DMS114 treated with DMSO at 0.1 percent for 48 hours (cell line): ENCODE data around the gene DUSP8.
"Not testable (repeated sequence)": the region's sequence is repeated elsewhere in the genome, so short reads cannot be mapped to it uniquely, and the experiment has no call there.

Experiments
- DNase-seq: peaks from one replicate; lab custom pipeline; 2025; ENCODE audit not compliant: unreplicated experiment; lab: John Stamatoyannopoulos, UW

DUSP8 gene

DNA sequence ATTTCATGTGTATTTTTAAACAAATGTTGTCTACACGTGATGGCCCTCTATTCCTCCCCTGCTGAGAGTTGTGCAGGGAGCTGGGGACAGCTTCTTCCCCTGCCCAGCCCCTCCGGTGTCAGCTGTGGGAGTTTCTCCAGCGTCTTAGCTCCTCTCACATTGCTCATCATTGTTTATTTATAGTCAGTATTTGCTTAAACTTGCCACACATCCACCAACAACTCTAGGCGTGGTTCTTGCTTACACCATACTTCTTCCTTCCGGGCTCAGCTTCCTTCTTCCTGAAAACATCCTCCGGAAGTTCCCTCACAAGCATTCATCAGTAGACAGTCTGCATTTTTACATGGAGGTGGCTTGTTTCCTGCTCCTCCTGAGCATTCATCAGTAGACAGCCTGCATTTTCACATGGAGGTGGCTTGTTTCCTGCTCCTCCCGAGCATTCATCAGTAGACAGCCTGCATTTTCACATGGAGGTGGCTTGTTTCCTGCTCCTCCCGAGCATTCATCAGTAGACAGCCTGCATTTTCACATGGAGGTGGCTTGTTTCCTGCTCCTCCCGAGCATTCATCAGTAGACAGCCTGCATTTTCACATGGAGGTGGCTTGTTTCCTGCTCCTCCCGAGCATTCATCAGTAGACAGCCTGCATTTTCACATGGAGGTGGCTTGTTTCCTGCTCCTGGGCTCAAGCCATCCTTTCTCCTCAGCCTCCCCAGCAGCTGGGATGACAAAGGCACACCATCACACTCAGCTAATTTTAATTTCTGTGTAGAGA, 17.3 kb upstream of the DUSP8 start:
- DNase-seq, result not testable (repeated sequence)

DNA sequence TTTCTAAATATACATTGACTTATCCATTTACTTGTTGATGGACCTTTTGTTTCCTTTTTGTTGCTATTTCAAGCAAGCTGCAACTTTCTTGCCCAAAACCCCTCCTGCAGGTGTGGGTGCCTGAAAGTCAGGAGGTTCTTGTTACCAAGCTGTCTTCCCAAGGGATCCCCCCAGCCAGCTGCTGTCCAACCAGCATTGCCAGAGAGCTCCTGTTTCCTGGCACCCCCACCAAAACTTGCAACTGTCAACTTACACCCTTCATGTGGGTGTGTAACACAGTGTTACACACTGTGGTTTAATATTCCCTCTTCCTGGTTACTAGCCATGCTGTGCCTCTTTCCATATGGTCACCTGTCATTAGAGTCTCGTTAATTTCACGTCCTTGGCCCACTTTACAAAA, 14.6 kb upstream of the DUSP8 start:
- no peak for DNase-seq

DNA sequence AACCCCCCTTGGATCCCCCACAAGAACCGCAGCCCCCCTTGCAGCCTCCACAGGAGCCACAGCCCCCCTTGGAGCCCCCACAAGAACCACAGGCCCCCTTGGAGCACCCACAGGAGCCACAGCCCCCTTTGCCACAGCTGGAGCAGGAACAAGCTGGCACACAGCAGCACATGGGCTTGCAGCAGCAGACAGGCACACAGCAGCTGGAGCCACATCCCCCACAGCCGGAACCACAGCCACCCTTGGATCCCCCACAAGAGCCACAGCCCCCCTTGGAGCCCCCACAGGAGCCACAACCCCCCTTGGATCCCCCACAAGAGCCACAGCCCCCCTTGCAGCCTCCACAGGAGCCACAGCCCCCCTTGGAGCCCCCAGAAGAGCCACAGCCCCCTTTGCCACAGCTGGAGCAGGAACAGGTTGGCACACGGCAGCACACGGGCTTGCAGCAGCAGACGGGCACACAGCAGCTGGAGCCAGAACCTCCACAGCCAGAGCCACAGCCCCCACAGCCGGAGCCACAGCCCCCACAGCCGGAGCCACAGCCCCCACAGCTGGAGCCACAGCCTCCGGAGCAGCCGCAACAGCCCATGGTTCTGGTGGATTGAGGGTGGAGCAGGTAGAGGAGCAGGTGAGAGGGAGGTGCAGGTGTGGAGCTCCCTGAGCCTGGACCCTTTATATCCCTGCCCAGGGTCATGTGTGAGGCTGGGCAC, 12.7 kb upstream of the DUSP8 start, which contains the start of gene KRTAP5-1:
Gene KRTAP5-1, minus strand, starts transcription at position 623 of the 710 bp plus-strand sequence. Its CDS starts 34 bp downstream, at position 589.
- not testable (repeated sequence) for DNase-seq

DNA sequence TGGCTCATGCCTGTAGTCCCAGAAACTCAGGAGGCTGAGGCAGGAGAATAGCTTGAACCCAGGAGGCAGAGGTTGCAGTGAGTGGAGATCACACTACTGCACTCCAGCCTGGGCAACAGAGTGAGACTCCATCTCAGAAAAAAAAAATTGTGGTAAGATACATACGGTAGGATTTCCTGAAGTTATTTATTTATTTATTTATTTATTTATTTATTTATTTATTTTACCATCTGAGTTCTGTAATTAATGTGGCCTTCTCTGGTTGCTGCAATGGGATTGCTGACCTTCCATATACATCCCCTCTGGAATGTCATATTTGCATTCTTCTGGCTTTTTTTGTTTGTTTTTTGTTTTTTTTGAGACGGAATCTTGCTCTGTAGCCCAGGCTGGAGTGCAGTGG, 10.8 kb upstream of the DUSP8 start:
- DNase-seq, result not testable (repeated sequence)

DNA sequence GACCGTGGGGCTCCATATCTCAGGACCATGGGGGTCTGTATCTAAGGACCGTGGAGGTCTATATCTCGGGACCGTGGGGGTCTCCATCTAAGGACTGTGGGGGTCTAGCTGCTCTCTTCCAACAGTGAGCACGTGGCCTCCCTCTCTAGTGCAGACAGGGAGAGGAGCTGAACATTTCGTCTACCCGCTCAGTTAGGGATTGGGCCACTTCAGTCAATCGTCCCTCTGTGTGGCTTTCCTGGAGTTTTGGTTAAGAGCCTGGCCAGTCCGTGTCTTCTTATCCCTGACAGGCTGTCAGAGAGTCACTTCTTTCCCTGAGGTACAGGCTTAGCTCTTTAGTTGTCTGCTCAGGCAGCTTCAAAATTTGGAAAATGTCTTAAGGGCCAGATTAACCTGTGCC, 9.9 kb upstream of the DUSP8 start:
- DNase-seq, result no peak

DNA sequence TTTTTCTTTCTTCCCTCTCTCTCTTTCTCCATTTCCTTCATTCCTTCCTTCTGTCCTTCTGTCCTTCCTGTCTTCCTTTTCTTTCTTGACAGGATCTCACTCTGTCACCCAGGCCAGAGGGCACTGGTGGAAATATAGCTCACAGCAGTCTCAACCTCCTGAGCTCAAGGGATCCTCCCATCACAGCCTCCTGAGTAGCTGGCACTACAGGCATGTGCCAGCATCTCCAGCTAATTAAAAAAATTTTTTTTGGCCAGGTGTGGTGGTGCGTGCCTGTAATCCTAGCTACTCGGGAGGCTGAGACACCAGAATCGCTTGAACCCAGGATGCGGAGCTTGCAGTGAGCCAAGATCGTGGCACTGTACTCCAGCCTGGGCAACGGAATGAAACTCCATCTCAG, 4.8 kb upstream of the DUSP8 start:
- DNase-seq, result no peak

DNA sequence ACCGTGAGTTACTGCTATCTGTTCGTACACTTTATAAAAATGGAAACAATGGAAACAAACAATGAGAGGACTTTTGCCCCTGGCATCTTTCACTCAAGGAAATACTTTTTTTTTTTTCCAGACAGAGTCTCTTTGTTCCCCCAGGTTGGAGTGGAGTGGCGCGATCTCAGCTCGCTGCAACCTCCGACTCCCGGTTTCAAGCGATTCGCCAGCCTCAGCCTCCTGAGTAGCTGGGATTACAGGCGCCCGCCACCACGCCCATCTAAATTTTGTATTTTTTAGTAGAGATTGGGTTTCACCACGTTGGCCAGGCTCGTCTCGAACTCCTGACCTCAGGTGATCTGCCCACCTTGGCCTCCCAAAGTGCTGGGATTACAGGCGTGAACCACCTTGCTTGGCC, 3.7 kb upstream of the DUSP8 start:
- DNase-seq, result not testable (repeated sequence)

DNA sequence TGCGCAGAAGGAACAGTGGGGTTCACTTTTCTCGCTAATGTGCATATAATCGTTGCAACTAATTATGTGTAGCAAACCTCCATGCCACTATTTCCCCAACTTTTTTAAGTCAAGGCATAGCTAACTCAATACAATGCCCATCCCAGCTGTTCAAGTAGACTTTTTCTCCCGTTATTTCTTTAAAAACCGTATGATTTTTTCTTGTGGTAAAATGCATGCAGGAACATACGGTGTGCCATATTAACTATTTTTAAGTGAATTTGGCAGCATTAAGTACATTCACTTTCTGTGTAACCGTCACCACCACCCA, 2.8 kb upstream of the DUSP8 start:
- DNase-seq, result no peak

DNA sequence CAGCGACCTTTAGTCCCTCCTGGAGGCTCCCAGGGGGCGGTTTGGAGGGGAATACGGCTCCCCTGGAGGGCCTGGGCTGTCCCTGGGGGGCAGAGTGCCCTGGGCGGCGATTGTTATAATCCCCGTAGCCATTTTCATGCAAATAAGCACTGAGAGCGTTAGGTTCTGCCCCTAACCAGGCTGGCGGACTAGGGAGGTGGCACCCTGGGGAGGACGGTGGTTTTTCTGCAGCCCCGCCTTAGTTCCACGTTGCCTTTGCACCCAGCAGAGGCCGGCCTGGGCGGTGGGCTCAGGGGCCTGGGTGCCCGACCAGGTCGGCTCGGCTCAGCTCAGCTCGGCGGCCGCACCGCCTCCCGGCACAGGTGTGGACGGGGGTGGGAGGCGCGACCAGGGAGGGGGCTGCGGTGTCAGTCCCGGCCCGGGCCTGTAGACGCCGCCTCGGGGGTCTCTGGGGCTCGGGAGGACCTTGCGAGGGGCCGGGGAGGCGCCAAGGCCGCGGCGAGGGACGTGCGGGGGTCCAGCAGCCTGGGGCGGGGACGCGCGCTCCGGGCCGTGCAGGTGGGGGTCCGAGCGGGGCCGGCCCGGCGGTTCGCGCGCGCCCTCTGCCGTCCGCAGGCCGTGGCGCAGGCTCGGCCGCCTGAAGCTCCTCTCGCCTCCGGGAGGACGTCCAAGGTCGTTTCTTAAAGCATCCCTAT, 2.3 kb upstream of the DUSP8 start:
- no peak for DNase-seq

DNA sequence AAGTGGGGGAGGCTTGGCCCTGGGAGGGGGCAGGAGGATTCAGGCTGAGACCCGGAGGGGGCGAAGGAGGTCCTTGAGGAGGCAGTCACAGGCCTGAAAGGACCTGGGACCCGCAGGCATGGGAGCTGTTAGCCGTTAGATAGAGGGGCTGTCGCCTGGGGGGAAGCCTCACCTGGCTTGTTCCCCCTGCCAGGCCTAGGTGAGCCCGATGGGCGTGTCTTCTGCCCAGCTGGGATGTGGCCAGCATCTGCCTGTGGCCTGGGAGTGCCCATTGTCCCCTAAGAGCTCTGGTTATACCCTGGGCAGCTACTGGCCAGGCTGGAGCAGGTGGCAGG, 1.8 kb upstream of the DUSP8 start:
- DNase-seq, result no peak

DNA sequence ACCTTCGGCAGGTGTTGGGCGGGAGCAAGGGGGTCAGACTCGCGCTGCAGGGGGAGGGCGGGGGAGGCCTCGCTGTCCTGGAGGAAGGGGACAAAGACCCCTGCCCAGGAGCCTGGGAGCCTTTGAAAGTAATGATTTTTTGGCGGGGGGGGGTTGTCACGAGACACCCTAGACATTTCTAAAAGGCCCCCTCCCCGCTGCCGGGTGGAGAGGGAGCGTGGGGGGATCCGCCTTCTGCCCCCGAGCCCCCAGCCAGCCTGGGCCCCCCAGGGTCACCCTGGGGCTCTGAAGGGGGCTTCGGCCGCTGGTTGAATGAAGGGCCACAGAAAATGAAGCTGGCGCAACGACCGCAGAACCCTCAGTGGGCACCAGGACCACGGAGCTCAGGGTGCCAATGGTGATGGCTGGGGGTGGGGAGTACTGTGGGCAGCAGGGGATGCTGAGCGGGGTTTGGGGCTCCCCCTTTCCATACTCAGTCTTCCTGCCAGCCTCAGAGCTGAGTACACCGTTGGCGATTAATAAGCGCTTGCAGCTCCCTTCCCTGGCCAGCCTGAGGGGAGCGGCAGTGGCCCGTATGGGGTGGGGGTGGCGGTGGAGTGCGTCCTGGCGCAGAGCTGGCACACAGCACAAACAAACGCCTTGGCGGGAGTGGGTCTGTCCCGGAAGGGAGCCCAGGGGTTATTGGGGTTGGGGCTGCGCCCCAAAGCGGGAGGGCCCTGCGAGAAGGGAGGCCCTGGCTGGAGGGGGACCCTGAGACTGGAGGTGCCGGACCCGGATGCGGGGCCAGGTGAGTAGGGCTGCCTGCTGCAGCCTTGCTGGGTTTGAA, 1.2 kb upstream of the DUSP8 start:
- DNase-seq, result no peak

DNA sequence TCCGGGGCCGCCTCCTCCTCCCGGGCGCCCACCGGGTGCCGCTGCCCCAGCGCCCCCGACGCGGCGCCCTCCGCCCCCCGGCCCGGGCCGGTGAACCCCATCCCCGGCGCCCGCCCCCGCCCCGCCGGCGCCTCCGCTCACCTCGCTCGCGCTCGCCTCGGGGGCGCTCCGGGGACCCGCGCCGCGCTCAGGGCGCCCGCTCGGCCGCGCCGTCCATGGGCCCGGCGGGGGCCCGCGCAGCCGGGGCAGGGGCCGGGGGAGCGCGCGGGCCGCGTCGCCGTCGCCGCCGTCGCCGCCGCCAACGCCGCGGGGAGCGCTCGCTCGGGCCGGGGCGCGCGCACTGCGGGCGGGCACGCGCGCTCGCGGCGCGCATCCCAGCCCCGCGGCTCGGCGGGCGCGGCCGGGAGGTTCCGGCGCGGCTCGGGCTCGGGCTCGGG, 293 bp downstream of the DUSP8 start:
- no peak for DNase-seq

DNA sequence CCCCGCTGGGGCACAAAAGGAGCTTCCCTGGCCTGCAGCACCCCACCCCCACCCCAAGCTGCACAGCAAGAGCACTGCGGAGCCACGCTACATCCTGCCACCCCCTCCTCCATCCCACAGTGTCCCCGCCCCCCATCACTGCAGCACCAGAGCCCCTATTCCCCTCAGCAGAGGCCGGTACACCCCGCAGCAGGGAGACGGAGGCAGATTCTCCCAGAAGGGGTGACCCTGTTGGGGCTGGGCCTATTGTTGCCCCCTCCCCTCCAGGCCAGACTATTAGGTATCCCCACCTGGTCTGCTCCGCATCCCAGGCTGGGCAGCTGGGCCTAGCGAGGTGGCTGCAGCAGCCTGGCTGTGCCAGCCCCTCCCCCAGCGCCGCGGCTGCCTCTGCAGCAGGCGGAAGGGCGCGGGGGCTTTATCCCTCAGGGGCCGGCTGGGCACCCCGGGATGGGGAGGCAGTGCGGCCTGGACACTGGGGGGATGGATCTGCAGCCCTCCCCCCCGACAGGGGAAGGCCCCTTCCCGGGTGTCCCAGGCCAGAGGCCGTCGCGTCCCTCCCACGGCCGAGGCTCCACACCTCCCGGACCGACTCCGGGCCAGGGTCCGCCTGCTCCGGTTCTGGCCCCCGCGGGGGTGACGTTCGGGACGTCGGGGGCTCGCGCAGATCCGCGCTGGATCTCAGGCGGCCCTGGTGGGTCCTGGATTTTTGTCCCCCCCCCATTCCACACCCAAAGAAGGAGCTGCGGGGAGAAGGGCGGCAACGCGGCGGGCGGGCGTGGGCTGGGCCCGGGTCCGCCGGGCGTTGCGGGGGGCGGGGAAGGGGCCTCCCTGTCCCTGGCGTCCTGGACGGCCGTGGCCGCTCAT, 943 bp downstream of the DUSP8 start:
- DNase-seq, result no peak

DNA sequence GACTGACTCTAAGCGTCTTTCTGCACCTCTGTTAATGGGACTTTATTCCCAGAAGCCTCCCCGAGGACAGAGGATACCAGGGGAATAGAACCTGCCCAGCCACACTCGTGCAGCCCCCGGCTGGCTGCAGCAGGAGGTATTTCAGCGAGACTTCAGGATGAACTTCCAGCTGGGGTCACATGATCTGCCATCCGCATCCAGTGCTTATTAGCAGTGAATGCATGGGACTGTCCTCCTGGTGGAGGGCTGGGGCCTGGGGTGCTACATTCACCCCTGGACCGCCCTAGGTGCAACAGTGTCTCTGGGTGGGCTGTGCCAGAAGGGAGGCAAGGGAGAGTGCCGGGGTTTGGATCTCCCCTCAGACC, 1.6 kb downstream of the DUSP8 start:
- no peak for DNase-seq

DNA sequence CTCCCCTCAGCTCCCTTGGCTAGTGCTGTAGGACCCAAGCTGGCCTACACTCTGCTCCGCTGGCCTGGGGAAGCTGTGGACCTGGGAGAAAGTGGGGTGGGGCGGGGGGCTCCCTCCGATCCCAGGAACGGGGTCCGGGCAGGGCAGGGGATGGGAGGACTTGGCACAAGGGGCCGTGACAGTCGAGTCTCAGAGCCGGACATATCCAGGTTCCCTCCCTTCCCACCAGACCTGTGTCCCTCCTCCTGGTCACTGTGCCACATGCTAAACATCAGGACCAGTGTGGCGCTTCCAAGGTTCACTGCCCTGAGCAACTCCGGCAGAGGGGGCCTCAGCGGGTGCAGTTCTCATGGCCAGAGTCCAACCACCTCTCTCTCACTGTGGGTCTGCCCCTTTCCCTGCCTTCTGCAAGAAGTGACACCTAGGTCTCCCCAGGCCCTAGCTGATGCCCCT, 2.0 kb downstream of the DUSP8 start:
- no peak for DNase-seq

DNA sequence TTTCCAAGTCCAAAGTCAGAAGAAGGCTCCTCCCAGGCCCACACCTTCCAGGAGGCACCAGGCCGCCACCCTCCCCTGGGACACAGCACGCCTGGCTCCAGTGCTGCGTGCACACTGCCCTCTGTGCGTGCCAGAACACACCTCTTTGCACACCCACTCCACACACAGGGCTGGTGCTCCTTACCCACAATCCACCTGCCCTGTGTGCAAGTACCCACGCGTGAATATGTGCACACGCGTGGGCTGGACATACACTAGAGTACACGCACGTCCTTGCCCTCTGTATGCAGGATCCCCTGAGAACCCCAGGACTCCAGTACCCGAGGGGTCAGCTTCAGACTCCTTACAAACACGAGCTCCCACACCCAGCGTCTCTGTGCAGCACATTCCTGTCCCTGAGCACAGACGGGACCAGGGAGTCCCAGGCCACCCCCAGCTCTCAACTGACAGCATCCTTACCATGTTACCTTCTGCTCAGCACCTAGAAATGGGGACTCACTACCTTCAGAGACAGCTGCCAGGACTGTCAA, 2.8 kb downstream of the DUSP8 start:
- no peak for DNase-seq

DNA sequence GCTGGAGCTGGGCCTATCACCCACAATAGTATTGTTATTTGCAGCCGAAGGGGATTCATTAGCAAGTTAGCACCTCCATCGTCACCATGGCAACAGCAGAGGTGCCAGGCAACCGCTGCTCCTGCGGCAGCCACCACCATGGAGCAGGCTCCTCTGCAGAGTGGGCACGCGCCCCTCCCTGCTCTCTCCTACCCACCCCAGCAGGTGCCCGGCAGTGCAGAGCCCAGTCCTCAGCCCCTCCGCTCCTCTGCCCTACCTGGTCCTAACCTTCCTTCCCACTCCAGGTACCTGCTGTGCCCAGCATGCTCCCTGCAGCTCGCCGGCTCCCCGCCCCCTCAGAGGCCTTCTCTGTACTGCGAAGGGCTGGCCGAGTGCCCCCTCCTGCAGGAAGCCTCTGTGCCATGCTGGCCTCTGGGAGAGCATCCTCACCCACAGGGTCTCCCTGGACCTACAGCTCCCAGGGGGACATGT, 3.6 kb downstream of the DUSP8 start:
- DNase-seq, result no peak

DNA sequence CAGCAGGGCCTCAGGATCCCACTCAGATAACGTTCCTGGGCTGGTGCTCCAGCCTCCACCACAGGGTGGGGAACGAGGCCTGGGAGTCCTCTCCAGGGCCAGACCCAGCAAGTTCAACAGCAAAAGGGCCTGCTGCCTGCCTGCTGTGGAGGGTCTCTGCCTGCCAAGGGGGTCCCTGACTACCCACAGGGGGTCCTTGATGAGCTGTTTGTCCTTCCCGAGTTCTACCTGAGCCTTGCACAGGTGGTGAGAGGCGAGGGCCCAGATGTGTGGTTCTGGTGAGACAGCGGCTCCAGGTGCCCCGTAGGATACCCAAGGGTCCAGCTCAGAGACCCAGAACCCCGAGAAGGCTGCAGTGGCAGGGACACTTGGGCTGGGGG, 4.4 kb downstream of the DUSP8 start:
- DNase-seq, result no peak

DNA sequence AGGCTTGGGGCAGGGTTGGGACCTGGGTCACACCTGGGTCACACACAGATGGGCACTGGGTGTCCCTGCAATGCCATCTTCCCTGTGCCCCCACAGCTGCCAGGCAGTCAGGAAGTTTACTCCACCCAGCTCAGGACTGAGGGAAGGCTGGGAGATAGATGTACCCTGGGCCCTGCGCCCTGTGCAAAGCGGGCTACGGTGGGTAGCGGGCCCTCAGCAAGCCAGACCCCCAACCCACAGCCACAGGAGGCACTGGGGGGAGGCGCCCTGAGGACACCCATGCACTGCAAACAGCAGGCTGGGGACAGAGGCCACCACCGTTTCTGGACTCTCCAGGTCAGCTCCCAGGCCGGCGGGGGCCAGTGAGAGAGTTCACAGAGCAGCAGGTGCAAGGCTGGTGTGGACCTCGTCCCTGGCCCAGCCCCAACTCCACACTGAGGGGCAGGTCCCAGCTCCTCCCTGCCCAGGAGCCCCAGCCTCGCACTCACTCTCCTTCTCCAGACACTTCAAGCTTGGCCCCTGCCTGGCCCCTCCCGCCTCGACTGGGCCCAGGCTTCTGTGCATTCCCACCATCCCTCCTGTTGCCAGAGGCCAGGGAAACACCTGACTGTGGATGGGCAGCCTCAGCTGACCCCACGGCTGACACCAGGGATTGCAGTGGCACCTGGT, 4.9 kb downstream of the DUSP8 start:
- no peak for DNase-seq
